PFSK-1 (cell line): ENCODE data around the gene DISC1.

Source experiments
- POLR2AphosphoS5 ChIP-seq: IDR thresholded peaks from 2 replicates; pipeline ENCODE4 v1.6.1; 2012; ENCODE audit warnings: low read depth, mild to moderate bottlenecking, control low read depth, low read length, moderate library complexity
- SIN3A ChIP-seq: IDR thresholded peaks from 2 replicates; pipeline ENCODE4 v1.6.1; 2012; ENCODE audit warnings: mild to moderate bottlenecking, low read length, moderate library complexity, borderline replicate concordance; ENCODE audit not compliant: insufficient read depth
- TF ChIP-seq, protein P1 (sequence below), 2 experiments: IDR thresholded peaks; 2 replicates each; pipeline versions ENCODE4 v1.6.1 to v1.8.0; 2011 to 2012; ENCODE audit warnings: low read depth in 2 of 2, low read length in 2 of 2, control low read depth in 1 of 2, inconsistent platforms in 1 of 2, mild to moderate bottlenecking in 1 of 2, moderate library complexity in 1 of 2; ENCODE audit not compliant: insufficient read depth in 1 of 2

DNA sequence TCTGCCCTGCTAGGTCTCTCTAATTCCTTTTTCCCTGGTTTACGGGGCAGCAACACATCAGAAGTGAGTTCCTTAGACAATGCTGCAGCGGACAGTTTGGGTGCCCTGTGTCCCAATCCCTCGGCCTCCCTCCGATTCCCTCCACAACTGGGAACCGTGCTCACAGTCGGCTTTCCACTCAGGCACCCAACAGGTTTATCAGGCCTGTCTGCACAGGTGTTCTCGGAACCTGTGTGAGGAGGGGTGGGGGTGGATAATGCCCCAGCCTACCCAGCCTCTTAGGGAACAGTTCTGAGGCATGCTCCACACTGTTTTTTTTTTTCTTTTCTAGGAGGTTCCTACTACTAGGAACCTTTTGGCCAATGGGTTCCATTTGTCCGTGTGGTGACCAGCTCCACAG, 131.2 kb downstream of the DISC1 start:
- TF ChIP-seq POLR2AphosphoS5 (no peak), SIN3A (no peak)
- TF ChIP-seq, protein P1, sequence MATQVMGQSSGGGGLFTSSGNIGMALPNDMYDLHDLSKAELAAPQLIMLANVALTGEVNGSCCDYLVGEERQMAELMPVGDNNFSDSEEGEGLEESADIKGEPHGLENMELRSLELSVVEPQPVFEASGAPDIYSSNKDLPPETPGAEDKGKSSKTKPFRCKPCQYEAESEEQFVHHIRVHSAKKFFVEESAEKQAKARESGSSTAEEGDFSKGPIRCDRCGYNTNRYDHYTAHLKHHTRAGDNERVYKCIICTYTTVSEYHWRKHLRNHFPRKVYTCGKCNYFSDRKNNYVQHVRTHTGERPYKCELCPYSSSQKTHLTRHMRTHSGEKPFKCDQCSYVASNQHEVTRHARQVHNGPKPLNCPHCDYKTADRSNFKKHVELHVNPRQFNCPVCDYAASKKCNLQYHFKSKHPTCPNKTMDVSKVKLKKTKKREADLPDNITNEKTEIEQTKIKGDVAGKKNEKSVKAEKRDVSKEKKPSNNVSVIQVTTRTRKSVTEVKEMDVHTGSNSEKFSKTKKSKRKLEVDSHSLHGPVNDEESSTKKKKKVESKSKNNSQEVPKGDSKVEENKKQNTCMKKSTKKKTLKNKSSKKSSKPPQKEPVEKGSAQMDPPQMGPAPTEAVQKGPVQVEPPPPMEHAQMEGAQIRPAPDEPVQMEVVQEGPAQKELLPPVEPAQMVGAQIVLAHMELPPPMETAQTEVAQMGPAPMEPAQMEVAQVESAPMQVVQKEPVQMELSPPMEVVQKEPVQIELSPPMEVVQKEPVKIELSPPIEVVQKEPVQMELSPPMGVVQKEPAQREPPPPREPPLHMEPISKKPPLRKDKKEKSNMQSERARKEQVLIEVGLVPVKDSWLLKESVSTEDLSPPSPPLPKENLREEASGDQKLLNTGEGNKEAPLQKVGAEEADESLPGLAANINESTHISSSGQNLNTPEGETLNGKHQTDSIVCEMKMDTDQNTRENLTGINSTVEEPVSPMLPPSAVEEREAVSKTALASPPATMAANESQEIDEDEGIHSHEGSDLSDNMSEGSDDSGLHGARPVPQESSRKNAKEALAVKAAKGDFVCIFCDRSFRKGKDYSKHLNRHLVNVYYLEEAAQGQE (IDR thresholded peaks at IDR 0.05; ENCODE audit: insufficient read depth in 1 of 2, low read depth in 2 of 2, low read length in 2 of 2), result no peak
